ENCODE measurements around the gene ABL2.

DNA sequence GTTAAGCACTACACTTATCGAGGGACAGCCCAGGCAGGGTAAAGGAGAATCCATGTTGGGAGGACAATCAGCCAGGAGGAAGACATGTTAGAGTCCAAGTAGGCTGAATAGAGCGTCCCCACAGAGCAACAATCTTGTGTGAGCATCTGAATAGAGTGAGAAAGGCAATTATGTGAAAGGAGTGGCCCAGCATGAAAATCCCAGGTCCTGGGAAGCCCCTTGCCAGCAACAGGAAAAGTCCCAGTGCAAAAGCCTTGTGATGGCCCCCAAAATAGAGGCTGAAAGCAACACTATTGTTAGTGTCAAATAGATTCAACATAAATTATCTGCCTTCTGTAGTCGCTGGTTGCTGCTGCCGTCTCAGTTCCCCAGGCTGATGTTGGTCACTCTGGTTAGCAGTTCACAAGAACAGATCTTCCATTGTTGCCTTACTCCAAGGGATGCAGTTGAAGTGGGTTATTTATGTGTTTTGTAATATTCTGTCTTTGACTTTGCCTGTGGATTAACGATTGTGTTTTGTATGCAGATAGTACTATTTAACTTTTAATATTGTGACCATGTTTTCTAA, 12.1 kb upstream of the ABL2 start:
- no peak for TF ChIP-seq POLR2A (IDR thresholded peaks at IDR 0.05)
- TF ChIP-seq, protein P1, sequence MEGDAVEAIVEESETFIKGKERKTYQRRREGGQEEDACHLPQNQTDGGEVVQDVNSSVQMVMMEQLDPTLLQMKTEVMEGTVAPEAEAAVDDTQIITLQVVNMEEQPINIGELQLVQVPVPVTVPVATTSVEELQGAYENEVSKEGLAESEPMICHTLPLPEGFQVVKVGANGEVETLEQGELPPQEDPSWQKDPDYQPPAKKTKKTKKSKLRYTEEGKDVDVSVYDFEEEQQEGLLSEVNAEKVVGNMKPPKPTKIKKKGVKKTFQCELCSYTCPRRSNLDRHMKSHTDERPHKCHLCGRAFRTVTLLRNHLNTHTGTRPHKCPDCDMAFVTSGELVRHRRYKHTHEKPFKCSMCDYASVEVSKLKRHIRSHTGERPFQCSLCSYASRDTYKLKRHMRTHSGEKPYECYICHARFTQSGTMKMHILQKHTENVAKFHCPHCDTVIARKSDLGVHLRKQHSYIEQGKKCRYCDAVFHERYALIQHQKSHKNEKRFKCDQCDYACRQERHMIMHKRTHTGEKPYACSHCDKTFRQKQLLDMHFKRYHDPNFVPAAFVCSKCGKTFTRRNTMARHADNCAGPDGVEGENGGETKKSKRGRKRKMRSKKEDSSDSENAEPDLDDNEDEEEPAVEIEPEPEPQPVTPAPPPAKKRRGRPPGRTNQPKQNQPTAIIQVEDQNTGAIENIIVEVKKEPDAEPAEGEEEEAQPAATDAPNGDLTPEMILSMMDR (IDR thresholded peaks at IDR 0.05 in 4 of 5, conservative IDR thresholded peaks at IDR 0.05 in 1 of 5) = no peak
